NCI-H2227 (cell line): ENCODE results near the gene MTMR10.
A peak's percentile ranks its signal among the peaks of the same experiment; 100 is the strongest.

Experiments
- DNase-seq: peaks from one replicate; lab custom pipeline; 2025; ENCODE audit not compliant: unreplicated experiment; lab: John Stamatoyannopoulos, UW

The MTMR10 gene, protein sequence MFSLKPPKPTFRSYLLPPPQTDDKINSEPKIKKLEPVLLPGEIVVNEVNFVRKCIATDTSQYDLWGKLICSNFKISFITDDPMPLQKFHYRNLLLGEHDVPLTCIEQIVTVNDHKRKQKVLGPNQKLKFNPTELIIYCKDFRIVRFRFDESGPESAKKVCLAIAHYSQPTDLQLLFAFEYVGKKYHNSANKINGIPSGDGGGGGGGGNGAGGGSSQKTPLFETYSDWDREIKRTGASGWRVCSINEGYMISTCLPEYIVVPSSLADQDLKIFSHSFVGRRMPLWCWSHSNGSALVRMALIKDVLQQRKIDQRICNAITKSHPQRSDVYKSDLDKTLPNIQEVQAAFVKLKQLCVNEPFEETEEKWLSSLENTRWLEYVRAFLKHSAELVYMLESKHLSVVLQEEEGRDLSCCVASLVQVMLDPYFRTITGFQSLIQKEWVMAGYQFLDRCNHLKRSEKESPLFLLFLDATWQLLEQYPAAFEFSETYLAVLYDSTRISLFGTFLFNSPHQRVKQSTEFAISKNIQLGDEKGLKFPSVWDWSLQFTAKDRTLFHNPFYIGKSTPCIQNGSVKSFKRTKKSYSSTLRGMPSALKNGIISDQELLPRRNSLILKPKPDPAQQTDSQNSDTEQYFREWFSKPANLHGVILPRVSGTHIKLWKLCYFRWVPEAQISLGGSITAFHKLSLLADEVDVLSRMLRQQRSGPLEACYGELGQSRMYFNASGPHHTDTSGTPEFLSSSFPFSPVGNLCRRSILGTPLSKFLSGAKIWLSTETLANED

DNA sequence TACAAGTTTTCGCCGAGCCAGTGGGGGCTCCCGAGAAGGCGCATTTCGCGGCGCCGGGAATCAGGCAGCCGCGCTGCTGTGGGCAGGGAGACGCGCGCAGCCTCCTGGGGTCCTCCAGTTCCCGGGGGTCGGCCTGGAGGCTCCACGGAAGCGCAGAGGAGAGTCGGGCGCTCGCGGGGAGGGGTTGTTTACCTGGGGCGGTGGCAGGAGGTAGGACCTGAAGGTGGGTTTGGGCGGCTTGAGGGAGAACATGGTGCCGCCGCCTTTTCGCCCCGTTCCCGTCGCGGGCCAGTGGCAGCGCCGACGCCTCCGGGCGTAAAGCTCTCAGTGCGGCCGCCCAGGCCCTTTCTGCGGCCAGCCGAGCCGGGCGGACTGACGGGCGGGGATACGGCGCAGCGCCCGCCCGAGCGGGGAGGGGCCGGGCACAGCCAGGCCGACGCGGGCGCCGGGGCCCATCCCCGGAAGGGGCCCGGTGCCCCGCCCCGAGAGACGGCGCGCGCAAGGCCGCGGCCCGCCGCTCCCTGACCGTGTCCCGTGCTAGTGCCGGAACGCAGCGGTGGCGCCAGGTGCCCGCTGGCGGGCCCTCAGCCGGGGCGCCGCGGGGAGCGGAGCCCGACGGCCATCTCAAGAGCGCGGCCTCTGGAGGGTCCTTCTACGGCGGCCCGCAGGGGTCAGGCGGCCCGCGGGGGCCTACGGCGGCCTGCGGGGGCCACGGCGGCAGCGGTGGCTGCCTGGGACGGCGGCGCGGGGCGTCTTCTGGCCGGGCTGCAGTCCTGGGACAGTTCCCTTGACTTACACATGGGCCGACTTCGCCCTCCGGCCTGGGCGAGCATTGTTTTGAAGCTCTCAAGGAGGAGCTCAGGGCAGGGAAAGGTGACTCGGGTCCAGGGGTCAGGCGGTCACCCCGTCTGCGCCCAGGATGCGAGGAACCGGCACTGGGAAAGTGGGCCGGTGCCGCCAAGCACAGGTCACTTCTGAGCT is at the start of gene MTMR10:
Gene MTMR10 (minus strand): TSS at position 374 of the 981 bp plus-strand sequence. CDS start 122 bp downstream, at position 252.
- DNase-seq: peak; percentile 78

DNA sequence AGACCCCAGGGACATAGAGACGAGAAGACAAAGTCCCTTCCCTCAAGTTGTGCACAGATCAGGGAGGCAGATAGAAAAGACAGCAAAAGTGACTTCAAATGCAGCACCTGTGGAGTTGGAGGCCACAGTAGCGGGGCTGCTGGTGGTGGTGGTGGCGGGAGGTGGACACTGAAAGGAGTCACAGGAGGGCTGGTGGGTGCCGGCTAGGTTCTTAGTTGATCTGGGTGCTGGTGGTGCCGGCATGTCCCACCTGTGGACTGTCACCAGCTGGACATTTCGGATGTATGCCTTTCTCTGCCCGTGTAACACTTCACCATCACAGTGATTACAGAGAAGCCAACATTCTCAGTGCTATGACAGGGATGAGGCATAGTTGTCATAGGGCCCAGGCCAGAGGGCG is 49.2 kb upstream of the MTMR10 start:
- no peak for DNase-seq

DNA sequence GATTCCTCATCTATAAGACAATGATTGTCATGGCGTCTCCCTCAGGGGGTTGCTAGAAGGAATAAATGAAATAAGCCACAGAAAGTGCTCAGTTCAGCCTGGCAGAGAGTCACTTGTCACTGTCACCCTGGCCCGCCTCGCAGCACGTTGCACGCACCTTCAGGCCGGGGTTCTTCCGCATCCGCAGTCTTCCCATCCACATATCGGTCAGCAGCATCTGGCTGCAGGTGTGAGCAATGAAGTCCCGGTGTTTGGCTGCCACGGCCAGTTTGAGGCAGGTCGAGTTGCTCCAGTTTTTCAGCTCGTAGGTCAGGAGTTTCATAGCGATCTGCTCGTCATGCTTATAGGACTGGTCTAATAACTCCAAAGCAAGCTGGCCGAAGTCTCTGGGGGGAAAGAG is 48.5 kb upstream of the MTMR10 start:
- DNase-seq: no peak

GRCh38 chr15:31037731-31038477 is 46.5 kb upstream of the MTMR10 start:
- DNase-seq: no peak

- DNase-seq: no peak
Measured at GRCh38 chr15:31036783-31037182, 45.4 kb upstream of the MTMR10 start.

- no peak for DNase-seq
Measured at GRCh38 chr15:31035610-31036009, 44.2 kb upstream of the MTMR10 start.

DNA sequence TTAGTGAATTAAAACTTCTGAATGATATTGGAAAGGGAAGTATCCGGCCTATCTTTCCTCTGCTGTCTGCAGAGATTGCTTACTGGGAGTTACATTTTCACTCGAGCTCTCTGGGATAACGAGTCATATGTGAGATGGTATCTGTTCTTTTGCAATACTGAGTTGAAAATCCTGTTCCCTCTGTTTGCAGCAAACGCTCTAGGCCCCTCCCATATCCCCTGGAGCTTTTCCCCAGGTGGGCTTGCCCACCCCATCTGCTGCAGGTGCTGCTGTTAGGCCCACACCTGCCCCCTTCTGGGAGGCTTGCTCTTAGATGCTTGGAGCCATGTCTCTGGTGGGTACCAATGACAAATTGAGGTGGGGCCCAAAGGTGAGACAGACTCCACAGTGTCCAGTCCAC is 42.7 kb upstream of the MTMR10 start:
- DNase-seq: no peak

- DNase-seq: no peak
Measured at GRCh38 chr15:31032961-31033371, 41.5 kb upstream of the MTMR10 start.

GRCh38 chr15:31031471-31032067 is 40.1 kb upstream of the MTMR10 start:
- DNase-seq: no peak

DNA sequence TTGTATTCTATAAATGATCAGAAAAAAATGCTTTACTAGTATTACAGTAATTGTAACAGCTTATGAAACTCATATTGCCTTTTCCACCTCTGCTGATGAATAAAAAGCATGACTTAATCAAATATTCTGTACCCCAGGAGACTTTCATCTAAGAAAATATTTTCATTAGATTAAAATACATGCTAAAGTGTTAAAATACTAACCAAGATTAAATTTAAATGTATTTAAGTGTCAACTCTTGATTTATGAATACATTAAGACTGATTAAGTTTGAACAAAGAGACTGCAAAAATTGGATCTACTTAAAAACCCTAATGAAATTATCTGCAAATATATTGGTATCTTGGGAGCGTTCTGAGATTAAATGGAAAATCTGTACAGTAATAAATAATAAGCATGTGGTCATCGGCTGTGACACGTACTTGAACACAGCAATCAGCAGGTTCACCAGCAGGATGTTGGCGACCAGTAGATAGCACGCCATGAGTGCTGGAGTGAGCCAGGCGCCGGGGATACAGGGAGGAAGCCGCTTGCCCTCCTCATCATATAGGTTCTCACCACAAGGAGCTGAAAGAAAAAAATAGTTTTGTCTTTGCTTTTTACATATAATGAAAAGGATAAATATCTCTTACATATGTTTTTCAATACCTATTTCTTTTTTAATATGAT is 36.6 kb upstream of the MTMR10 start:
- DNase-seq: no peak

- DNase-seq: no peak
Measured at GRCh38 chr15:31025996-31026395, 34.6 kb upstream of the MTMR10 start.

- DNase-seq: no peak
Measured at GRCh38 chr15:31024979-31025378, 33.6 kb upstream of the MTMR10 start.

- DNase-seq: no peak
Measured at GRCh38 chr15:31024330-31024729, 32.9 kb upstream of the MTMR10 start.

- no peak for DNase-seq
Measured at GRCh38 chr15:31023841-31024240, 32.4 kb upstream of the MTMR10 start.

GRCh38 chr15:31021067-31021665 is 29.7 kb upstream of the MTMR10 start:
- no peak for DNase-seq

GRCh38 chr15:31020542-31020941 is 29.1 kb upstream of the MTMR10 start:
- no peak for DNase-seq

- no peak for DNase-seq
Measured at GRCh38 chr15:31019986-31020385, 28.6 kb upstream of the MTMR10 start.

DNA sequence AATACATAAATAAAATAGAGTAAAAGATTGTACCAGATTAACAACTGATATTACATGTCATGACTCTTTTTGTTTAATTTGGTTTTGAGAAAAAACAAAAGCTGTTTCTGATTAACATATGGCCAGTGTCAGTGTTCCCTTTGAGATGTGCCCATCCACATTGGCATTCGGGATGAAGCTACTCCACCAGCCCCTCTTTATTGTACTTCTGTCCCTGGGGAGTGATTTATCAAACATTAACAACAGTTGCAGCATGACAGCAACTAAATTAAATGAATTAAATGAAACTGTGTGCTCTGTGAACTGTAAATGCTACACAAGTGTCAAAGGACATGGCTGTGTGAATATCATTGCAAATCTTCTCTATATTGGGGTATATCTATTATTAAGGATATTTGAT is 25.9 kb upstream of the MTMR10 start:
- DNase-seq: no peak

DNA sequence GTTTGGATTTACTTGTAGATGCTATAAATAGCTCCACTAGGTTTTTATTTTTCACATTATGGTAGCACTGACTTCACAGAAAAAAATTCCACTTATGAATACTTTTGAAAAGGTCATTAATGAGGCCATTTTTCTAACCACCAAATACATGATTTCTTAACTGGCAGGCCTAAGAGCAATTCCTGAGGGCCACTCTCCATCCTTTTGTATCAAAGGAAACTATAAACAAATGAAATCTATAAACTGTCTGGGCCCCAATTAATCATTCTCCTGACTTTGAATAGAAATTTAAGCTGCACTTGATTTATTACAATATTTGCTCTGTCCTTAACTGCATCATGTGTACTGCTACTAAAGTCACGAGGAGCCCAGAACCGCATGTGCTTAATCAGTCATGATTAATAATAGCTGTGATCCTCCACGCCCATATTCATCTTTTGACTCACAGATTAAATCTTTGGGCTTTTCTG is 25.1 kb upstream of the MTMR10 start:
- DNase-seq: no peak
